Activated B cell treated with CpG ODN at 0.5 μM for 24 hours (primary cell): ENCODE measurements around the gene MT1F. TPM values are rescaled to one million over a fixed set of nuclear protein-coding genes. Genes with fewer than 3 reads are reported as not detected.

Source experiments
- ATAC-seq: fragments of 200-7000 bp; cut with Tn5 transposase; one replicate; pipeline ENCODE4 v1.10.0; 2021; ENCODE audit warnings: low read depth, mild to moderate bottlenecking, moderate library complexity
- CTCF ChIA-PET: fragments of 350-600 bp; sonication (Branson Sonifier 250); formaldehyde crosslinking; loops from one replicate; lab custom pipeline; 2021; ENCODE audit warnings: antibody characterized with exemption; lab: Charles Lee
- POLR2A ChIA-PET: fragments of 350-600 bp; sonication (Branson Sonifier 250); formaldehyde crosslinking; loops from one replicate; lab custom pipeline; 2021; ENCODE audit warnings: antibody characterized with exemption; lab: Charles Lee
- DNase-seq: peaks from one replicate; pipeline ENCODE4 v3.0.0; 2022
- H3K27ac Mint-ChIP-seq: one replicate; pipeline ENCODE4 v1.8.0; 2020; ENCODE audit warnings: mixed read lengths
- H3K27me3 Mint-ChIP-seq: one replicate; pipeline ENCODE4 v1.8.0; 2021; ENCODE audit warnings: mixed read lengths
- H3K36me3 Mint-ChIP-seq: one replicate; pipeline ENCODE4 v1.8.0; 2021; ENCODE audit warnings: low read depth, mixed read lengths
- H3K4me1 Mint-ChIP-seq: one replicate; pipeline ENCODE4 v1.8.0; 2021; ENCODE audit warnings: mixed read lengths
- H3K4me3 Mint-ChIP-seq: one replicate; pipeline ENCODE4 v1.8.0; 2020; ENCODE audit warnings: mild to moderate bottlenecking, mixed read lengths
- H3K9me3 Mint-ChIP-seq: one replicate; pipeline ENCODE4 v1.8.0; 2020; ENCODE audit warnings: mixed read lengths
- CTCF ChIP-seq: fragments of 200-600 bp; IDR thresholded peaks from one replicate; pipeline ENCODE4 v1.8.0; 2022; ENCODE audit warnings: antibody characterized with exemption, mild to moderate bottlenecking
- intact Hi-C: fragments of 100-400 bp; cut with micrococcal nuclease; formaldehyde crosslinking; loops from one replicate; pipeline ENCODE4 v1.15.1; 2024
- total RNA-seq: library from RNA; stranded (reverse); gene quantifications from 2 replicates; pipeline ENCODE4 v1.2.3, GENCODE V29; 2022

The MT1F gene
- total RNA-seq, 1 donor from 2014 or later = 21.4 TPM

DNA sequence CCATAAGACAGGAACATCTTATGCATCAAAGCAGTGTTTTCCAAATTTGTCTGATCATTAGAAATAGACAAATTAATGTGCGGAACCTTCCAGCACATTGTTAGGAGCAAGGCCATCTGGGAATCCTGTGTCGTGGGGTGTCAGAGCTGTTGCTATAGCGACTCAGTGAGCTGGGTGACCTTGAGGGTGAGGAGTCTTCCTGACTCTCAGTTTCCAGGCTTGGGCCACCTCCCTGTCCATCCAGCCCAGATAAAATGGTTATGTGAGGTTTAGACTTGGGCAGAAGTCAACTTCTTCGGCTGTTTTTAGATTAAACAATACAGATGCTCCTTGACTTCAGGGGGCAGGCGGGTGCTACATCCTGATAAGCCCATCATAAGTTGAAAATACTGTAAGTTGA, 45.1 kb downstream of the MT1F start:
- H3K27ac Mint-ChIP-seq = no peak overlapping the region
- DNase-seq = no peak
- no peak for ATAC-seq

More for the DNA sequence above, 45.1 kb downstream of the MT1F start:
- Mint-ChIP-seq H3K4me1 (peaks cover 8% of the 10 kb centered on the region), H3K4me3 (no peak overlapping the region), H3K9me3 (no peaks in the 10 kb centered on the region), H3K36me3 (no peaks in the 10 kb centered on the region), H3K27me3 (no peaks in the 10 kb centered on the region)
- no peak for TF ChIP-seq CTCF
- ChIA-PET POLR2A (interaction anchor here (0.7 to 2.4 kb wide), 2 partner anchors 122 to 252 kb away, joined by 3 to 9 read pairs; partner anchors contain the start of genes NUDT21 and OGFOD1), CTCF (interaction anchor here (0.8 to 3.9 kb wide), 12 partner anchors 10 to 347 kb away, joined by 3 to 34 read pairs (median 8); partner anchors contain the start of genes MT1H and NUP93)
- intact Hi-C loops = loop anchor here (1.0 to 10.0 kb wide), 12 partner anchors 20 to 1238 kb away; partner anchors contain the start of genes MT1X, MT2A, NUDT21 and OGFOD1

Other genes with a start within 250 kb of the MT1F start
- gene AMFR, start 232.4 kb upstream of the MT1F start, total RNA-seq = 118 and 134 TPM in 2 replicates
- 108 and 111 TPM in 2 replicates for gene NUDT21, start 206.6 kb upstream of the MT1F start, total RNA-seq
- 45.6 and 51.8 TPM in 2 replicates for gene OGFOD1, start 206.4 kb upstream of the MT1F start, total RNA-seq
- gene BBS2, start 137.9 kb upstream of the MT1F start, total RNA-seq = 25.5 and 32.3 TPM in 2 replicates
- gene MT4, start 92.9 kb upstream of the MT1F start, total RNA-seq = not detected in 2 replicates
- not detected in 2 replicates for gene MT3, start 68.4 kb upstream of the MT1F start, total RNA-seq
- 72.7 and 77.4 TPM in 2 replicates for gene MT2A, start 49.4 kb upstream of the MT1F start, total RNA-seq
- gene MT1E, start 32.2 kb upstream of the MT1F start, total RNA-seq = 2.8 and 4.2 TPM in 2 replicates
- not detected in 2 replicates for gene MT1M, start 25.3 kb upstream of the MT1F start, total RNA-seq
- not detected in 2 replicates for gene MT1A, start 19.3 kb upstream of the MT1F start, total RNA-seq
- gene MT1B, start 6.1 kb upstream of the MT1F start, total RNA-seq = not detected in 2 replicates
- 0.69 TPM in 1 of 2 replicates, not detected in the other for gene MT1G, start 10.1 kb downstream of the MT1F start, total RNA-seq
- 1.3 TPM in 1 of 2 replicates, not detected in the other for gene MT1H, start 11.9 kb downstream of the MT1F start, total RNA-seq
- gene MT1X, start 24.5 kb downstream of the MT1F start, total RNA-seq = 36.3 and 48.9 TPM in 2 replicates
- 104 and 111 TPM in 2 replicates for gene NUP93, start 72.2 kb downstream of the MT1F start, total RNA-seq
- gene SLC12A3, start 207.2 kb downstream of the MT1F start, total RNA-seq = 3.8 and 5.0 TPM in 2 replicates